ENCODE results near the gene TFIP11. TPM values are rescaled to one million over a fixed set of nuclear protein-coding genes. Genes with fewer than 3 reads are reported as not detected.

The TFIP11 gene
- total and polyA plus RNA-seq, 12 donors, result 25.0 to 73.3 (median 37.2) TPM

- peaks cover 22 to 30% of the 10 kb centered on the region in 2 donors for H3K4me1 ChIP-seq (replicated peaks in 1 of 2)
- WGBS, 4 donors, result 36 to 46% (median 42%) methylated on average over 6 to 8 of the region's 8 CpGs
- no peak overlapping the region for H3K4me3 ChIP-seq
- H3K27ac ChIP-seq, result peak overlapping the region in 3 of 5 donors; percentile 44 to 59 (median 57)
- no peaks in the 10 kb centered on the region for H3K27me3 ChIP-seq
- intact Hi-C loops (cut with DNase I), result no loop called here
- peak; percentile 71 to 89 (median 84) for DNase-seq
- no peaks in the 10 kb centered on the region for H3K9me3 ChIP-seq (replicated peaks in 1 of 3)
- H3K36me3 ChIP-seq (replicated peaks in 1 of 2), result no peaks in the 10 kb centered on the region
- TF ChIP-seq, protein P1, sequence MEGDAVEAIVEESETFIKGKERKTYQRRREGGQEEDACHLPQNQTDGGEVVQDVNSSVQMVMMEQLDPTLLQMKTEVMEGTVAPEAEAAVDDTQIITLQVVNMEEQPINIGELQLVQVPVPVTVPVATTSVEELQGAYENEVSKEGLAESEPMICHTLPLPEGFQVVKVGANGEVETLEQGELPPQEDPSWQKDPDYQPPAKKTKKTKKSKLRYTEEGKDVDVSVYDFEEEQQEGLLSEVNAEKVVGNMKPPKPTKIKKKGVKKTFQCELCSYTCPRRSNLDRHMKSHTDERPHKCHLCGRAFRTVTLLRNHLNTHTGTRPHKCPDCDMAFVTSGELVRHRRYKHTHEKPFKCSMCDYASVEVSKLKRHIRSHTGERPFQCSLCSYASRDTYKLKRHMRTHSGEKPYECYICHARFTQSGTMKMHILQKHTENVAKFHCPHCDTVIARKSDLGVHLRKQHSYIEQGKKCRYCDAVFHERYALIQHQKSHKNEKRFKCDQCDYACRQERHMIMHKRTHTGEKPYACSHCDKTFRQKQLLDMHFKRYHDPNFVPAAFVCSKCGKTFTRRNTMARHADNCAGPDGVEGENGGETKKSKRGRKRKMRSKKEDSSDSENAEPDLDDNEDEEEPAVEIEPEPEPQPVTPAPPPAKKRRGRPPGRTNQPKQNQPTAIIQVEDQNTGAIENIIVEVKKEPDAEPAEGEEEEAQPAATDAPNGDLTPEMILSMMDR (IDR thresholded peaks at IDR 0.05), result no peak
- TF ChIP-seq POLR2A (IDR thresholded peaks at IDR 0.05), result no peak
Measured at GRCh38 chr22:26550498-26551033, 38.3 kb upstream of the TFIP11 start.

DNA sequence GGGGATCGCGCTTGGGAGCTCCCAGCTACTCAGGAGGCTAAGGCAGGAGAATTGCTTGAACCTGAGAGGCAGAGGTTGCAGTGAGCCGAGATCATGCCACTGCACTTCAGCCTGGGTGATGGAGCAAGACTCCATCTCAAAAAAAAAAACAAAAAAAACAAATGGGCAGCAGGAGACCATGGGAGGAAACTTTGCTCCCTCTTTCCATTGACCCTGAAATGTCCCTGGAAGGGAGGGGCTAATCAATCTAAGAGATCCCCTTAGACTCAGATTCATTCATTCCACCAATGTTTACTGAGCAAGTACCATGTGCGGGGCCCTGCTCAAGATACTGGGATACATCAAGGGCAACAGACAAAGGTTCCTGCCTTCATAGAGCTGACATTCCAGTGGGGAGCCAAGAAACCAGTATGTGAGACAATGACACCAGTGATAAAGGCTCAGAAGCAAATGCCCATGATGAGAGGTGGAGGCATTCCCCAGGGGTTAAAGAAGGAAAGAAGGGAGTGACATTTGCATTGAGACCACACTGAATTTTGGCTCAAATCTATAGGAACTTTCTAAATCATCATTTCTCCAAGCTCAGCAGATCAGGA lies 37.7 kb upstream of the TFIP11 start:
- intact Hi-C loops (cut with DNase I), result no loop called here
- H3K9me3 ChIP-seq (replicated peaks in 1 of 3), result no peaks in the 10 kb centered on the region
- no peak for TF ChIP-seq POLR2A (IDR thresholded peaks at IDR 0.05)
- TF ChIP-seq, protein P1 (IDR thresholded peaks at IDR 0.05), result no peak
- no peaks in the 10 kb centered on the region for H3K27me3 ChIP-seq
- H3K36me3 ChIP-seq (replicated peaks in 1 of 2), result no peaks in the 10 kb centered on the region
- peaks cover 17 to 24% of the 10 kb centered on the region in 2 donors for H3K4me1 ChIP-seq (replicated peaks in 1 of 2)
- H3K27ac ChIP-seq, result peak overlapping the region in 2 of 5 donors; percentile 57 to 59
- WGBS, 4 donors, result 76 to 84% (median 80%) methylated on average over 4 of the region's 4 CpGs
- no peak overlapping the region for H3K4me3 ChIP-seq
- DNase-seq, result peak in 1 of 7 donors; percentile 32

DNA sequence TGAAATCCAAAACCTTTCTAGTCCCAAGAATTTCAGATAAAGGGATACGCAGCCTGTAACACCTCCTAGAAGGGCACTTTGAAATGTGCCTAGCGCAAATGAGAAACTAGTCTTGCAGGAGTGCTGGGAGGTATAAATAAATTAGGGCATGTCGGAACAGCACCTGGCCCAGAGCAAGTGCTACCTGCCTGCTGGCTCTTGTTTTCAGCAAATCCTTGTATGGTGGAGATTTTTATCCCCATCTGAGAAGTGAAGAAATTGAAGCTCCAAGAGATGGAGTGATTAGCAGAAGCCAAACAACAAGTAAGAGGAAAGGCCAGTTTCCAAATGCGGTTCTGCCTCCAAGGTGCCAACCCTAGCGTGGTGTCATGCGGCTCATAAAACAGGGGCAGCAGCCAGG lies 36.7 kb upstream of the TFIP11 start:
- TF ChIP-seq POLR2A (IDR thresholded peaks at IDR 0.05), result no peak
- TF ChIP-seq, protein P1 (IDR thresholded peaks at IDR 0.05), result no peak
- peaks cover 25 to 31% of the 10 kb centered on the region in 2 donors for H3K4me1 ChIP-seq (replicated peaks in 1 of 2)
- no peak overlapping the region for H3K27ac ChIP-seq
- H3K9me3 ChIP-seq (replicated peaks in 1 of 3), result no peaks in the 10 kb centered on the region
- WGBS, 4 donors, result 77 to 92% (median 87%) methylated on average over 6 of the region's 6 CpGs
- no peak overlapping the region for H3K4me3 ChIP-seq
- no peak for DNase-seq
- H3K27me3 ChIP-seq, result no peaks in the 10 kb centered on the region
- H3K36me3 ChIP-seq (replicated peaks in 1 of 2), result no peaks in the 10 kb centered on the region
- intact Hi-C loops (cut with DNase I), result no loop called here

DNA sequence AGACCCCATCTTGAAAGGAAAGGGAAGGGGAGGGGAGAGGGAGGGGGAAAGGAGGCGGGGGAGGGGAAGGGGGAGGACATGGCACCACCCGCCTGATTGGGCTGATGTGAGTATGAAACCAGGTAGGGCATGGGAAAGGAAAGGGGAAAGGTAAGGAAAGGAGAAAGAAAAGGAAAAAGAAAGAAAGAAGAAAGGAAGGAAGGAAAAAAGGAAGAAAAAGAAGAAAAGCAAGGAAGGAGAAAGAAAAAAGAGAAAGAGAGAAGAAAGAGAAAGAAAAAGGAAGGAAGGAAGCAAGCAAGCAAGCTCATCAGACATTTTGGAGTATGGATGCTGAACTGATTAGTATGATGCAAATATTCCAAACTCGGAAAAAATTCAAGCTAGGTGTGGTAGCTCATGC lies 36.0 kb upstream of the TFIP11 start:
- Histone ChIP-seq H3K36me3 (replicated peaks in 1 of 2) (no peaks in the 10 kb centered on the region), H3K4me1 (replicated peaks in 1 of 2) (peaks cover 32 to 36% of the 10 kb centered on the region in 2 donors), H3K27me3 (no peaks in the 10 kb centered on the region), H3K27ac (no peak overlapping the region), H3K9me3 (replicated peaks in 1 of 3) (no peaks in the 10 kb centered on the region), H3K4me3 (no peak overlapping the region)
- intact Hi-C loops (cut with DNase I), result no loop called here
- WGBS, 4 donors, result 92 to 94% (median 93%) methylated on average over 3 of the region's 3 CpGs
- TF ChIP-seq, protein P1 (IDR thresholded peaks at IDR 0.05), result no peak
- TF ChIP-seq POLR2A (IDR thresholded peaks at IDR 0.05), result no peak
- no peak for DNase-seq

All from adrenal gland (tissue), 12 donors.